HG03175 (cell line): Measurements from ENCODE around the gene DDX52.

Experiments
- ATAC-seq: cut with Tn5 transposase; IDR thresholded peaks from one replicate; pipeline ENCODE4 v1.9.1; 2021; ENCODE audit warnings: mild to moderate bottlenecking, moderate library complexity; ENCODE audit not compliant: unreplicated experiment

Gene DDX52

GRCh38 chr17:37592291-37592690 is 51.0 kb downstream of the DDX52 start:
- no peak for ATAC-seq

GRCh38 chr17:37585066-37585465 is 58.2 kb downstream of the DDX52 start:
- no peak for ATAC-seq

DNA sequence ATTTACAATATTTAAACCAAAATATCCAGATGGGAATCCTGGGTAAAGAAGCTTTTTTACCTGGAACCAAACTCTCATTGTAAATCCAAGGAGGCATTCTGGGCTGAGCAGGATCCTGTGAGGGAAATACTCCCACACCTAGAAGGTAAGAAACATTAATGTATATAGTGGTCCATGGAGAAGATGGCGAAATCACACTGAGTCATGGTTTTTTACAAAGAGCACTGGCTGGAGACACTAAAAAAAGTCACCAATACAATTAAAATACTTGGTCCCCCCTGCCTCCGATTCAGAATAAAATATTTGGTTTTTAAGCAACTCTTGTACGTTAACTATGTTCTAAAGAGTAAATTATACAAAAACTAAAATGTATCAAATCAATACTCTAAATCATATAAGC is 67.0 kb downstream of the DDX52 start:
- ATAC-seq: no peak

GRCh38 chr17:37574427-37574826 is 68.8 kb downstream of the DDX52 start:
- ATAC-seq: no peak

DNA sequence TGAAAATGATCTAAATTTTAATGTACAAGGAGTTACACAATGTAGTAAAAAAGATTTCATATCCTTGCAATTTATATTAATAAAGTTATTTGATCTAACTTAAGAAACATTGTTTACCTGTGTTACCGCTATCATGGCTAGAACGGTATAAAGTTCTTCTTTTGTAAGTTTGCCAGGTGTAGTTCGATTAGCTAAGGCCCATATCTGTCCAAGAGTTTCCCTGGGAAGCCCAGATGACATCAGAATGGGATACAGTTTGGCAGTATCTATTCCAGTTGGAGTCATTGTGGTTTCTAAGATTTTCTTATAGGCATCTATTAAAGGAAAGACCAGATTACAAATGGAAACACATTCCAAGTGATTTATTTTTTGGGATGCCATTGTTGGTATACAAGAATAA is 71.6 kb downstream of the DDX52 start:
- ATAC-seq: no peak

DNA sequence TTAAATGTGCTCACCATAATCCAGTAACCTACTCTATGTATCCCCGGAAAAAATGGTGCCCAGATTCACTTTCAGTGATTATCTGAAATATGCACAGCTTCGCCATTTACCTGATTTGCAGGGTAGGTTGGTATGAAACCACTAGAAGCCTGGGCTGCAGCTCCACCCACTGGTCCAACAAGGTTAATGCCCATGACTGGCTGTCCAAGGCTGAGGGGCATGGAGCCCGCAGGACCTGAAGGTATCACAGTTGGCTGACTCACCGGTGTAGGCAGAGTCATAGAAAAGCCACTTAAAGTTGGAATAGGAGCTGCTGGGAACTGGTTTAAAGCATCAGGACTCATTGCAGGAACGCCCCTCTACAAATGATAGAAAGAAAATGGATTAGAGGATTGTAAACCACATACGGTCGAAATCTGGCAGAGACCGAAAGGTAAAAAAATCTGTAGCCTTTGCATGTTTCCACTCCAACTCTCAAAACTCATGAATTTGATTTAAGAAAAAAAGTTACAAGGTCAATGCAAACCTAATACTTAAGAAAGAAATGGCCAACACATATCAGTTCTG is 72.6 kb downstream of the DDX52 start:
- ATAC-seq: no peak

DNA sequence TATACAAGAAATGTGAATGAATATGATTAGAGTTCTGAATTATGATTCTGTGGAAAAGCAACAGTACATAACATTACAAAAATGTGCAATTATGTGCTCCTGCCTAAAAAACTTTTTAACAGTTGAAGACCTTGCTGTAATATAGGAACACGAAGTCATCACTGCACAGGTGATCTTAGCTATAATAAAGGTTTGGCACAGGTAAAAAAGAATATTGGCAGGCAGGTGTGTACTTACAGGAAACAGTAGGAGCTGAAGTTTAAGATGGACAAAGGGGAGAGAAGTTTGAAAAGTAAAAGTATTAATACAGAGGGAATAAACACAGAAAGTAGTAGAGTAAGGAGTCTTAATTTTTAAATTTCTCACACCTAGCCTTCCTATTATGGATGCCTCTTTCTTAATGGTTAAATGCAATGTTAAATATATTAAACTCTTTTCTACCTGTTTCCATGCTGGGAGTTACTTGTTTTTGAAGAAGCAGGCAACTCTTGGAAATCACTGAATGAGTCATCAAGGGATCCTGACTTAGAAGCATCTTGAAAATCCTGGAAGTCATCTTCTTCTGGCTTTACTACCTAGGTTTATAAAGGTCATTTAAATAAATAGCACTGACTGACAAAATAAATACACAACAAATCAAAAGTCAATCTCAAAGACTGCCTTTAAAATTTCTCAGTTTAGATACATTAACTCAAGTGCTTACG is 74.7 kb downstream of the DDX52 start:
- no peak for ATAC-seq

- no peak for ATAC-seq
Observed at GRCh38 chr17:37567538-37567937, 75.7 kb downstream of the DDX52 start.

- no peak for ATAC-seq
Observed at GRCh38 chr17:37567137-37567536, 76.1 kb downstream of the DDX52 start.

DNA sequence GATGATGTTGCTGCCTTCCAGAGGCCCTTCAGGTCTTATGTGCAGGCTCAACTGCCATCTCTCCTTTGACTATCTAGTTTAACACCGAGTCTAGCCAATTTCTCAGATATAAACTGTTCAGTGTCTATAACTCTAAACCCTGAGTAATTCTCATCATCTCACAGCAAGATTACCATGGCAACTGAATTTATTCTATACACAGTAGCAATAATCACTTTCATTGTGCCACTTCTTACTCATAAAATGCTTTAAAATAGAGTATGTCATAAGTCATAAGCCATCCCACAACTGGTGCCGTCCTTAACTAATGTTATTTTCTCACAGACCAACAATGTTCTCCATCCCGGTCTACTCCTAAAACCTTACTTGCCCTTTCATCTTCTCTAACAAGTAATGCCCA is 79.0 kb downstream of the DDX52 start:
- ATAC-seq: no peak

DNA sequence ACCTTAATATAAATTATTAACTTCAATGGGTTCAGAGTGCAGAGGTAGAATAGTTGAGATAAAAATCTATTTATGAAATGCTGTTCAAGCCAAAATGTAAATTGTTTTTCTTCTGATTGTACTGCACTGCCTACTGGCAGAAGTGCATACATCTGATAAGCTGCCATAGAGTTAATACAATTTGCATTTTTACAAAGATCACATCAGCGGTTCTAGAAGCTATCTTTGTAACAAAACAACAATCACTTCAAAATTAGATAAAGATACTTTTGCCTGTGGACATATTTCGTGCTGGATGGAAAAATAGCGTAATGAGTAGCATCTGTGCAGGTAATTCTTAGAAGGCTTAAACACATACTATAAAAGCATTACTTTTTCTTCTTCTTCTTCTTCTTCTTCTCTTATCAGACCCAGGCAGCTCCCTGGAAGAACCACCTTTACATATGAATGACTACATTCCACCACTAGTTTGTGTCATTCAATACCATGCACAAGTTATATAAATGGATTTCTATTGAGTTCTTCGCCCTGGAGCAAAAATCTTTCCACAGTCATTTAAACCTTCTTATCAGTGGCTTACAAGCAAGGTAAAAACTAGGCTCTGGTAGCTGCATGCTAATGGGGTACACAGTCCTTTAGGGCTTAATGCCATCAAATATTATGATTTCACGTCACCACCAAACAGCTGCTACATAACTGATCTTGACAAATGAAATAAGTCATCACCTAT is 81.1 kb downstream of the DDX52 start:
- no peak for ATAC-seq
